Epithelial cell of prostate (primary cell): Measurements from ENCODE around the gene PALLD.
A peak's percentile ranks its signal among the peaks of the same experiment; 100 is the strongest.
"Not testable (repeated sequence)": the region's sequence is repeated elsewhere in the genome, so short reads cannot be mapped to it uniquely, and the experiment has no call there.

ENCODE experiments used
- DNase-seq: peaks from one replicate; pipeline ENCODE4 v3.0.0-alpha.2; 2011; ENCODE audit warnings: low read depth, low spot score
- H3K27ac ChIP-seq: fragments of 450-650 bp; 2 replicates; pipeline ENCODE4 v1.5.1; 2017; ENCODE audit warnings: mild to moderate bottlenecking

PALLD gene

DNA sequence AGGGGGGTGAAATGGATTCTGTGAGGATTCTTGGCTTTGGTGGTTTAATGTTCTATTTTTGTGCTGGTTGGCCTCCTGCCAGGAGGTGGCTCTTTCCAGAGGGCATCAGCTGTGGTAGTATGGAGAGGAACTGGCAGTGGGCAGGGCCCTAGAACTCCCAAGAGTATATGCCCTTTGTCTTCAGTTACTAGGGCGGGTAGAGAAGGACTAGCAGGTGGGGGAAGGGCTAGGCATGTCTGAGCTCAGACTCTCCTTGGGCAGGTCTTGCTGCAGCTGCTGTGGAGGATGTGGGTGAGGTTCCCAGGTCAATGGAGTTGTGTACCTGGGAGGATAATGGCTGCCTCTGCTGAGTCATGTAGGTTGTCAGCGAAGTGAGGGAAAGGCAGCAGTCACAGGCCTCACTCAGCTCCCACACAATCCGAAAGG lies 456.0 kb downstream of the PALLD start:
- DNase-seq = peak; percentile 27

DNA sequence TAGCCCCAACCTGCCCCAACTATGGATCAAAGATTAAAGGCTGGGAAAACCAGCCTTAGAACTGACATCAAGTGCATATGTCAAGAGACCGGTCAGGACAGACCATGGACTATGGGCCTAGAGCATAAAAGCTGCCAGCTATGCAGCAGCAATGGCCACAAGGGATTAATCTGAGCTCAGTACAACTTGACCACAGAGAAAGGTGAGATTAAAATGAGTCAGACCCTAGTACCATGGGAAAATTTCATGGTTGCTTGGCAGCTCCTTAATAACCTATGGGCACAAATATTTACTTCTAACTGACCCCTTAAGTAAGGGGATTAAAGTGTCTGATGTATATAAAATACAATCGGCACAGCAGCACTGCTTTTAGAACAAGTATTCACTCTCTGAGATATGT lies 458.8 kb downstream of the PALLD start:
- H3K27ac ChIP-seq = no peak overlapping the region
- no peak for DNase-seq

More for the DNA sequence above, 456.0 kb downstream of the PALLD start:
- not testable (repeated sequence) for H3K27ac ChIP-seq

DNA sequence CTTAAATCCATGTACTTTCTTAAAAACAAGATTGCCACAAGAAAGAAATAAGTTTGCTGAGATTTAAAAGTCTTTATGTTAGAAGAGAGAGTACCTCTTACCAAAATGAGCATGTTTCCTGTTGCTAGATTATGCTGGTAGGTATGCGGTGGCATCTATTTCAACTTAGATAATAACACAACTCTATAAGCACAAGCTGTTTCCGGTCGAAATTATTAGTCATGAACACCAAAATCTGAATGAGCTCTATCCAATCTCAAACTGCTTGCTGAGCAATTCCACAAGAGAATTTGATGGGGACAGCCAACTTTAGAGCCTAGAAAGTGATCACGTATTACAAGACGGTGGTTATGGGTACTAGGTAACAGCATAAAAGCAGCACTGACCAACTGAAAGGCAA lies 463.9 kb downstream of the PALLD start:
- DNase-seq = no peak
- H3K27ac ChIP-seq = no peak overlapping the region

DNA sequence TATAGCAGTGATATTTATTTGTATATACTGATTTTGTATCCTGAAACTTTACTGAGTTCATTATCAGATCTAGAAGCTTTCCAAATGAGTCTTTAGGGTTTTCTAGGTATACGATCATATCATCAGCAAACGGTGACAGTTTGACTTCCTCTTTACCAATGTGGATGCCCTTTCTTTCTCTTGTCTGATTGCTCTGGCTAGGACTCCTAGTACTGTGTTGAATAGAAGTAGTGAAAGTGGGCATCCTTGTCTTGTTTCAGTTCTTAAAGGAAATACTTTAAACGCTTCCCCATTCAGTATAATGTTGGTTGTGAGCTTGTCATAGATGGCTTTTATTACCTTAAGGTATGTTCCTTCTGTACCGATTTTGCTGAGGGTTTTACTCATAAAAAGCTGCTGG lies 475.7 kb downstream of the PALLD start:
- no peak overlapping the region for H3K27ac ChIP-seq
- DNase-seq = no peak
